DMS79 treated with DMSO at 0.1 percent for 48 hours (cell line): Measurements from ENCODE around the gene CDH10.

ENCODE experiments used
- DNase-seq: peaks from one replicate; lab custom pipeline; 2025; lab: John Stamatoyannopoulos, UW

The CDH10 gene

DNA sequence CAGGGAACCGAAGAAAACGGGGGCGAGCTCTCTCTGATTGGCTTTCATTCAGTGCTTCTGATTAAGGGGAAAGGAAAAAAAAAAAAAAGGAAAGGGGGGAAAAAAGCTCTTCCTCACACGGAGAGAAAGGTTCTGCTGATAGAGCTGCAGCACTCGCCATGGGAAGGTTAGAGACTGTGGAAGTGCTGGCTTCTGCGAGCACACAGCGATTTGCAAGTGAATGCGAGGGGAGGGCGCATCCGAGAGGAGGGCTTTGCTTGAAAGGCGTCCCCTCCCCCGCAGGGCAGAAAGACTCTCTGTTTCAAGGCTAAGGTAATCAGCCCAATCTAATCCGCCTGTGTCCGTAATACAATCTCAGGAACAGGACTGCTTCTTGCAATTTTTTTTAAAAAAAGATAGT lies at the start of gene CDH10:
Gene CDH10 (minus strand): TSS at position 218 of the 400 bp plus-strand sequence. CDS start 51,488 bp downstream, outside the sequence.
- no peak for DNase-seq

- no peak for DNase-seq
These were observed 48.8 kb upstream of the CDH10 start for GRCh38 chr5:24693609-24694008.

DNA sequence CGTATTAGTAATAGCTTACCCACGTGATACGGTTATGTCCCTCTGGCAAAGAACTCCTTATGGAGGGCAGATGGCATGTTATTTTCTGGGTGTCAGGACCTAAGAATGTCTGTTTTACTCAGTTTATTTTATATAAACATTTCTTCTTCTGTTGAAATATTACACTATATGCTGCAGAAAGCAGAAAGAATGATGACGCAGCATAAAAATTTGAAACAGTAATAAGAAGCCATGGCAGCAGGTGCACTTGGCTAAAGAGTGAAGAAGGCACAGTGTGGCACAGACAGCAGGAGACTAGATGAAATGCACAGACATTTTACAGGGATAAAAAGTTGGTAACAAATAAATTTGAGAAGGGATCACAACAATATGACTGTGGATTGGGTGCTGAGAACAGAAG lies 46.3 kb upstream of the CDH10 start:
- no peak for DNase-seq

DNA sequence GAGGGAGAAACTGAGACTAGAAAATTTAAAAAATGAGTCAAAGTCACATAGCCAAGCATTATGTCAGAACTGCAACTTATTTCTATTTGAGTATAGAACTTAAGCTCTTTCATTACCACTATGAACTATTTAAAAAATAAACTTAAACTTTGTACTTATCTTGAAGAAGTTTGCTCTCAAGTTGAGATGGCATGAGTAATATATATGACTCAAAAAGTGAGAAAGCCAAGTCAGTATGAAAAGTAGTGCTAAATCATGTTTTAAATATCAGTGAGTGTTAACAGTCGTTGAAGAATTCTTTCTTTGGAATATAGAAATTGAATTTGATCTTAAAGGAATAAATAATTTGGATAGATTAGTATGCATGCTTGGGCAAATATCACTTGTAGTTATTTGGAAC lies 36.3 kb upstream of the CDH10 start:
- no peak for DNase-seq

DNA sequence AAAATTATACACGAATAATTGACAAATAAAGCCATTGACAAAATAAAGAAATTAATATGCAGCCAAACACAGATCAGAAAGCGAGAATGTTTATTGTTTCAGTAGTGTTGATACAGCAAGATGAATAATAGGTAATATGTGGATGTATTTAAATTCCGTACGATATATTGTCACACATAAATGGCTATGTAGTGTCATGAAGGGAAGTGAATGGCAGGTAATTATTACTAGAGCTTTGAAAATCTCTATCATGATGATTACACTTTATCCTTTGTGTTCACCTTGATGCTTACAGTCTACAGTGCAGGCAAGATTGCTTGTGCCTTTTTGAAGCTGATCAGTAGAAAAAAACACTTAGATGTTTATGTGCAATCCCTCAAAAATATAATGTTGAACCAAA lies 23.3 kb upstream of the CDH10 start:
- DNase-seq = no peak

- DNase-seq = no peak
These were observed 4.8 kb upstream of the CDH10 start for GRCh38 chr5:24649531-24649930.

DNA sequence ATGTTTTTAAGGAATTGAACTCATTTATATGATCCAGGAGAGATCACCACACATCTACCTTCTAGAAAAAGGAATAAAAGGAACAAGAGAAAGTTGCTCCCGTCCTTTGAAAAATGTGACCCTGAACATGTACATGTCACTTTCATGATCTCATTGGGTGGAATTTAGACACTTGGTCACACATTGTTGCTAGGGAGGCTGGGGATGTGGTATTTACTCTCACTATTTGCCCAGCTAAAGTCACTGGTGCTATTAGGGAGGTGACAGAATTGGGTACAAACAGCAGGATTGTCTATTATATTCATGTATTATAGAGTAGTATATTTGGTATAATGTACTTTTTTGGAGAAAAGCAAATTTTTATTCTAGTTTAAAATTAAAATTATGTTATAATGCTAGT lies 2.1 kb upstream of the CDH10 start:
- DNase-seq = no peak

DNA sequence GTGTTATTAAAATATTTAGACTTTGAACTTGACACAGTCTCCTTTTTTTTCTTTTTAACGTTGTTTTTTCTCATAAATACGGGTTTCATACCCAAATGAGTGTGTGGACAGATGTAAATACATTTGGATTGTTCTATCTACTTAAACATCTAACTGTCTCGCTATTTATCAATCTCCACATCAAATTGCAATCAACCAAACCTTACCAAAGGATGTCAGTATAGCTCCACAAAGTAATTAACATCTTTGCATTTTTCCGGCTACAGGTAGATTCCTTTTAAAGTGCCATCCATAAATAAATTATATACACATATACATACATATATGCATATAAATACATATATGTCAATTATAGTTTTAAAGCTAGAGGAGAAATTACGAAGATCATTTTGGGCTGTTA lies 705 bp upstream of the CDH10 start:
- no peak for DNase-seq

DNA sequence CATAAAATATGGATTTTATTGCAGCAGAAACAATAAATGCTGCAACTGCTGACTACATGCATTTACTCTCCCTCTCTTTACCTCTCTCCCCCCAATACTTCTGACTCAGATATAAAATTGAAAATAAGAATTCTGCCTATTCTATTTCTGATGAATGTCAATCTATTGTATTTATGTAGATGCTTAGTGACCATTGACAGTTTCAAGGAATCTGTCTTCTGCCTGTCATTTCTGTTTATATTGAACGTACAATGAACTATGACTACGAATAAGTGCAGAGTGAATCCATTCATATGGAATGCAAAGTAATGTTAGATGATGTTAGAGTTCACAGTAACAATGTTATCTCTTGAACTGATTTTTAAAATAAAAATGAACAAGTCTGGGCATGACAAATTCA lies 898 bp downstream of the CDH10 start:
- DNase-seq = no peak

GRCh38 chr5:24643156-24643555 lies 1.6 kb downstream of the CDH10 start:
- no peak for DNase-seq

DNA sequence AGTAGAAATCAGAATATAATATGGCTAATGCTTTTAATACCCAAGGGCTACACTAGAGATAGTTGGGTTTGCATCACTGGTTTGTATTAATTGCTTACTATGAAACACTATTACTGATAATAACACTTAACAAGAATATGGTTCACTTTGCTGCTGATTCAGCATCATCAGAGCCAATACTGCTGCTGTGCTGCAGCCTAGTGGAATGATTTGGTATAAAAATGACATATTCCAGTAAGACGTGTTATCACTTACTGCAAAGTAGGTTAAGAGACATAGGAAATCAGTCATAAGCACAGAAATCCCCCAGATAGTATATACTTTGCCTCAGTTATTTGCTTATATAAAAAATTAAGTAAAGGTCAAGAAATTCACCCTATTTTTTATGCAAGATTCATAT lies 2.8 kb downstream of the CDH10 start:
- DNase-seq = no peak

GRCh38 chr5:24635209-24635608 lies 9.6 kb downstream of the CDH10 start:
- no peak for DNase-seq

DNA sequence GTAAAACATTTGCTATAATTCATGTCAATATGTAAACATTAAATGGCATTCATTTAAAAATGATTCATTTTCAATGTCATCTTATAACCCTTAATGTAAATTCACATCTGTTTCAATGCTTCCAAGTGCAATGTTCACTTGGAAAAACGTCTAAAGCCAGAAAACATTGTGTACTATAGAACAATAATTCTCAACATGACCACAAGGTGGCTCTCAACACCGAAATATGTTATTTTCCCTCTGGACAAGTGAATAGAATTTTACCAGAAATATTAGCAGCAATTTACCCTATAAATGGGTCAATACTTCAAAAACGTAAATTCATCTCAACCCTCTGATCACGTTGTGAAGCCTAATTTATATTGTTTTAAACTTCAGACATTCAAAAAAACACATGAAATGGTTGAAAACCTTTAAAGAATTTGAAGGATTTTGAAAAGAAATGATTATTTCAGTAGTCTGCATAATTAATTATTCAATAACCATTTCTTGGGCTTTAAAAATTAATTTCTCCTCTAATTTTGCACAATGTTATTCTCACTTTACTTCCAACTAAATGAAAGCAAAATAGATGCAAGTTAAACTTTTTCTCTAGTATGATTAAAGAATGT lies 11.0 kb downstream of the CDH10 start:
- peak; percentile 27 for DNase-seq

DNA sequence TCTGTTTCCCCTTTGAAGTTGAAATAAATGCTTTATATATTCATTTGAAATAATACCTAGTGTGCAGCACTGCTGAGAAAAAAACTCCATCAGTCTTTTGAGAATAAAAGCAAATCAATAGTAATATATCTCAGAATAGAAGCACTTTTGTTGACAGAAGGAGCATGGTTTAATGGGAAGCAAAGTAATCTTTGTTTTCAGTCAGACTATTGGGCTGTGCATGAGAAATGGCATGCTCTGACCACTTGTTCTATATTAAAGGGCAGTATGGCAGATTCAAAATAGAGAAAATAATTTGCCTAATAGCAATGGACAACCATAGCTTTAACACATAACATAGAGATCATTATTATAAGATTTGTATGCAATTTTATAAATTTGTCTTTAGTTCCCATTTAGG lies 12.4 kb downstream of the CDH10 start:
- no peak for DNase-seq

DNA sequence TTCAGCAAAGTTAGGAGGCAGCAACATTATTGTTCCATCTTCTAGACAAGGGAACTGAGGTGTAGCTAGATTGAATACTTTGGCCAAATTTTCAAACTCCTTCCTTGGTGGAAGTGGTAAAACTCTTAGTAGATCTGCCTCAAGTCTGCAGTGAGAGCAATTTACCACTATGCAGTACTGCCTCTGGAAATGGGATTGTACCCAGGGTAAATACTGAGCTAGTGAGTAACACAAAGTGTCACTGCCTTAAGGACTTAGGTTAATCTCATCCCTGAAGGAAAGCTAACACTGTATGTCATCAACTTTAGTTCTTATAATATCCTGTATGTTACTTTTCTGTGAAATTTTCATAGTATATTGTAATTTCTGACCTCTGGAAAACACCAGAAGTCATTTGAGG lies 13.9 kb downstream of the CDH10 start:
- no peak for DNase-seq

DNA sequence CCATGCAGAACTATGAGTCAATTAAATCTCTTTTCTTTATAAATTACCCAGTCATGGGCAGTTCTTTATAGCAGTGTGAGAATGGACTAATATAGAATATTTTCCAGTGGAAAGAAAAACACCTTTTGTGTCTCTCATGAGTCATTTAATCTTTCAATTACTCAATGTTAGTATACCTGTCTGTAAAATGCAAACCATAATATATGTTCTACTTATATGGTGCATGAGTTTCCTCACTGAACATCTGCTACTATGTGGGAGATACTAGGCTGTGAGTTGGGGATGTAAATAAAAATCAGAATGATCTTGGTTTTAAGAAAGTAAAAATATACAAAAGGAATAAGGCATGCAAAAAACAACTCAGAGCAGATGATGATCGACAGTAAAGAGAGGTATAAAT lies 15.0 kb downstream of the CDH10 start:
- no peak for DNase-seq

- DNase-seq = no peak
These were observed 19.9 kb downstream of the CDH10 start for GRCh38 chr5:24624872-24625271.

DNA sequence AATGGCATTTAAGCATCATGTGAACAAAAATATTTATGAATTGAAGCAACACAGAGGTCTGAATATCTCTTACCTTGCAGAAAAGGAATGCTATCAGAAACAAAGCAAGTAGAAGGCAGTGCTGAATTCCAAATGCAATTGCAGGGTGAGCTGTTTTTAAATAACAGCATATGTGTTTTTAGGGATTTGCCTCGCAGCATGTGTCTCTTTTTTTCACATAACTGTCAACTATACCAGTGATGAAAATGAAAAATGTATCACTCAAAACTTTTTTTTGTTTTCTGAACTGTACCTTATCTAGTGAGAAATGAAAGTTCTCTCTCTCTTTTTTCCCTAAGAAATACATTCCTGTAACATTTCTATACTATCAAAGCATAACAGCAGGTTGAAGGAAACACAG lies 21.2 kb downstream of the CDH10 start:
- no peak for DNase-seq

GRCh38 chr5:24623031-24623430 lies 21.7 kb downstream of the CDH10 start:
- peak; percentile 32 for DNase-seq

- DNase-seq = peak; percentile 39
These were observed 23.0 kb downstream of the CDH10 start for GRCh38 chr5:24621792-24622191.

DNA sequence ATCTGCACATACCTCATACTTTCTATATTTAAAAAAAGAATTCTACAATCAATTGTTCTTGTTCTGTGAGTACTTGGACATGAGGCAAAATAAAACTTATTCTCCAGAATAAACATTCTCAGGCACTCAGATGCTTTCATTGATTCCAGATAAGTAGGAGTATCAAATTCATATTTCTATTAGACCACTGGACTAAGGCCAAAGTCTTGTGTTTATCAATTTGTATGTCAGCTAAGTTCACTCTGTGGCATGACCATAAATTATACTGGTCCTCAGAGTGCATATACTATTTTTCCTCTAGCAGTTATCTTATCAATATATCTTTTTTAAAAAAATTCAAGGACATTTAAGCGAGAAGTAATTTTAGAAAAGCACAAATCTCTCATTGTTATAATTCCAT lies 28.2 kb downstream of the CDH10 start:
- no peak for DNase-seq

DNA sequence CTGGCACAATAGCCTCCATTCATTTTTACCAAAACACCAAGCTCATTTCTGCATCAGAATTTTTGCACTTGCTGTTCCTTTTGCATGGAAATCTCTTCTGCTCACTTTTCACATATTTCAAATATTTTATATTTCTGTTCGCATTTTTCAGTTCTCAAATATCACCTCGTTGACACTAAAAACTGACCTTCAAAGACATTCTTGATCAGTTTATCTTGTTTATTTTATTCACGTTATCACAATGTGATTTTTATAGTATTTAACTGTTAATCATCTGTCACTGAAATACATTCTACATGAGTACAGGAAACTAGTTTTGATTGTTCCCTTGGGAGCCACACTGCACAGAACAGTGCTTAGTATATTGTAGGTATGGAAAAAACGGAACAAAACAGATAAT lies 29.6 kb downstream of the CDH10 start:
- DNase-seq = no peak

DNA sequence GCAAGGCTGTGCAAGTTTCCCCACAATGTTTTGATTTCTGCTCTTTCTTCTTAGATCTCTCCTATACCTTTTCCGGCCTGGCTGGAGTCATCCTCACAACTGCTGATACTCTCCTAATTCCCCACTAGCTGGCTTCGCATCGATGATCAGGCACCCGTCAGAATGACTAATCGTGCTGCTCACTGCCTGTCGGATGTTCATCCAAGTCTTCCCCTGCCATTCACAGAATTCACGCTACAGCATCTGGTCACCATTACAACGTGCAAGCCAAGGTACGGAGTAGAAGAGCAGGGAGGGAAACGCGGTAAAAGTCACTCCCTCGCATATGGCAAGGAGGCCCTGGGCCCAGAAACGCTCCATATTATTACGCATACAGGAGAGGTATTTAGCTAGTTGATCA lies 35.1 kb downstream of the CDH10 start:
- no peak for DNase-seq

DNA sequence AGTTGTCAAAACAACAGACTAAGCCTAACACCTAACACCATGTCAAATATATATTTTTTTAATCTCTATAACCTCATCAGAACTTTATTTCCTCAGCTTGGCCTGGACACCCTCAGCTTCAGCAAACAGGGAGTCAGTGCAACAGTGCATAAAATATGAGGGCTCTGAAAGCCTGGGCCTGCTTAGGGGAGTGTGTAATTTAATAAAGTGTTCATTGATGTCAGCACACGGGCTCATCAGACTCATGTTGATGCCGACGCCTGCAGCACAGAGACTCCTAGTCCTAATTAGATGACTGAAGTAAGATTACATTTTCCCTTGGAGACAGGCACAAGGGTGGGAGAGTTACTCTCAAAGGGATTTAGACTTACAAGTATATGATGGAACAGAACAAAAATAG lies 37.8 kb downstream of the CDH10 start:
- no peak for DNase-seq

GRCh38 chr5:24602188-24602587 lies 42.6 kb downstream of the CDH10 start:
- DNase-seq = no peak
